GM12878 (cell line): ENCODE measurements around the gene WSCD1. TPM values are rescaled to one million over a fixed set of nuclear protein-coding genes. Genes with fewer than 3 reads are reported as not detected.

Source experiments
- ATAC-seq: fragments of 200-7000 bp; cut with Tn5 transposase; 3 replicates; pipeline ENCODE4 v1.9.1; 2020; ENCODE audit warnings: mild to moderate bottlenecking, moderate library complexity
- BruUV-seq: library from RNA; stranded (reverse); fragments of 400-500 nt; replicated peaks from 2 replicates; lab custom pipeline; 2021; lab: Mats Ljungman, UMichigan
- CTCF ChIA-PET: fragments of 300-600 bp; sonication (Branson Sonifier 250); formaldehyde crosslinking; extraction: SDS; loops from one replicate; lab custom pipeline; 2021; ENCODE audit warnings: inconsistent platforms; lab: Yijun Ruan, JAX
- POLR2A ChIA-PET: fragments of 350-600 bp; formaldehyde crosslinking; extraction: SDS; loops from one replicate; lab custom pipeline; 2021; ENCODE audit warnings: inconsistent platforms; lab: Charles Lee
- RAD21 ChIA-PET: fragments of 300-600 bp; sonication (Branson Sonifier 250); formaldehyde crosslinking; loops from one replicate; lab custom pipeline; 2023; ENCODE audit warnings: antibody characterized with exemption; ENCODE audit not compliant: unreplicated experiment; lab: Charles Lee
- SMC1A ChIA-PET: fragments of 300-600 bp; sonication (Branson Sonifier 250); formaldehyde crosslinking; loops from one replicate; lab custom pipeline; 2023; ENCODE audit not compliant: unreplicated experiment, uncharacterized antibody; lab: Charles Lee
- DNase-seq: peaks from one replicate; pipeline ENCODE4 v3.0.0-alpha.2; 2011; ENCODE audit warnings: low read depth, low spot score
- FAIRE-seq: peaks from 3 replicates; lab custom pipeline; 2011; peaks lifted over from hg19 to GRCh38; lab: Jason Lieb, UNC
- H2AFZ ChIP-seq: 2 replicates; pipeline ENCODE4 v1.6.0; 2011; ENCODE audit warnings: low read depth, low read length, control low read depth; ENCODE audit not compliant: control insufficient read depth
- H3K27ac ChIP-seq: 2 replicates; pipeline ENCODE4 v1.5.1; 2011; ENCODE audit warnings: control low read depth; ENCODE audit not compliant: control insufficient read depth, insufficient read depth
- H3K27me3 ChIP-seq, 2 experiments: replicated peaks in 1 of 2; 2 replicates each; pipeline versions ENCODE4 v1.6.0 to v1.6.1; 2011; ENCODE audit warnings: low read length in 1 of 2; ENCODE audit not compliant: control insufficient read depth in 2 of 2, insufficient read depth in 2 of 2
- H3K36me3 ChIP-seq, 2 experiments: 2 replicates each; pipeline ENCODE4 v1.5.1; 2011; ENCODE audit warnings: low read length in 1 of 2; ENCODE audit not compliant: control insufficient read depth in 2 of 2, insufficient read depth in 2 of 2
- H3K4me1 ChIP-seq: 2 replicates; pipeline ENCODE4 v1.6.1; 2011; ENCODE audit warnings: mild to moderate bottlenecking, low read length, moderate library complexity, mixed read lengths; ENCODE audit not compliant: control insufficient read depth, insufficient read depth
- H3K4me2 ChIP-seq: 2 replicates; pipeline ENCODE4 v1.6.0; 2011; ENCODE audit warnings: control low read depth; ENCODE audit not compliant: control insufficient read depth, insufficient read depth
- H3K4me3 ChIP-seq: fragments of 200-600 bp; sonication (generic); 2 replicates; pipeline ENCODE4 v1.5.1; 2016
- H3K79me2 ChIP-seq: 2 replicates; pipeline ENCODE4 v1.6.0; 2011; ENCODE audit warnings: low read length; ENCODE audit not compliant: control insufficient read depth, insufficient read depth
- H3K9ac ChIP-seq: 2 replicates; pipeline ENCODE4 v1.8.0; 2011; ENCODE audit warnings: low read length, control low read depth, mixed read lengths; ENCODE audit not compliant: control insufficient read depth, insufficient read depth
- H3K9me3 ChIP-seq: replicated peaks from 3 replicates; pipeline ENCODE4 v1.5.1; 2011; ENCODE audit warnings: mild to moderate bottlenecking, low read length; ENCODE audit not compliant: control insufficient read depth, insufficient read depth
- H4K20me1 ChIP-seq: 2 replicates; pipeline ENCODE4 v1.6.0; 2011; ENCODE audit not compliant: control insufficient read depth, insufficient read depth
- BRCA1 ChIP-seq: IDR thresholded peaks from 2 replicates; pipeline ENCODE4 v1.6.1; 2011; ENCODE audit warnings: low read depth, low read length, improper control_type of control experiment
- E2F8 ChIP-seq: fragments of 450-650 bp; IDR thresholded peaks from 2 replicates; pipeline ENCODE4 v1.6.1; 2018; ENCODE audit warnings: mild to moderate bottlenecking, low read depth, moderate library complexity; ENCODE audit not compliant: partially characterized antibody
- FOXK2 ChIP-seq: fragments of 450-650 bp; IDR thresholded peaks from 2 replicates; pipeline ENCODE4 v1.6.1; 2017; ENCODE audit warnings: mild to moderate bottlenecking, moderate library complexity
- IKZF1 ChIP-seq: fragments of 450-650 bp; conservative IDR thresholded peaks from 2 replicates; pipeline ENCODE4 v1.6.1; 2017; ENCODE audit warnings: antibody characterized with exemption, mild to moderate bottlenecking
- KAT2A ChIP-seq: conservative IDR thresholded peaks from 2 replicates; pipeline ENCODE4 v1.6.1; 2011; ENCODE audit warnings: low read depth, low read length; ENCODE audit not compliant: control insufficient read depth
- MXI1 ChIP-seq: fragments of 150-350 bp; IDR thresholded peaks from 2 replicates; pipeline ENCODE4 v1.6.1; 2011; ENCODE audit warnings: low read depth, mild to moderate bottlenecking, inconsistent platforms, low read length, improper control_type of control experiment
- PAX8 ChIP-seq: fragments of 450-650 bp; IDR thresholded peaks from 2 replicates; pipeline ENCODE4 v1.6.1; 2017; ENCODE audit warnings: mild to moderate bottlenecking, moderate library complexity
- RAD21 ChIP-seq: IDR thresholded peaks from 2 replicates; pipeline ENCODE4 v1.6.1; 2011; ENCODE audit warnings: mild to moderate bottlenecking, low read depth, low read length, moderate library complexity; ENCODE audit not compliant: insufficient read depth
- RBBP5 ChIP-seq: fragments of 200-600 bp; sonication (generic); conservative IDR thresholded peaks from 2 replicates; pipeline ENCODE4 v1.6.1; 2016
- REST ChIP-seq: IDR thresholded peaks from 2 replicates; pipeline ENCODE4 v1.6.1; 2012; ENCODE audit warnings: mild to moderate bottlenecking, low read depth, low read length
- SMAD1 ChIP-seq: fragments of 450-650 bp; IDR thresholded peaks from 2 replicates; pipeline ENCODE4 v1.6.1; 2018; ENCODE audit warnings: mild to moderate bottlenecking, low read depth; ENCODE audit not compliant: partially characterized antibody
- SMARCA5 ChIP-seq: fragments of 450-650 bp; IDR thresholded peaks from 2 replicates; pipeline ENCODE4 v1.6.1; 2017; ENCODE audit warnings: mild to moderate bottlenecking
- SUPT20H ChIP-seq: IDR thresholded peaks from 2 replicates; pipeline ENCODE4 v1.6.1; 2011; ENCODE audit warnings: low read depth, mild to moderate bottlenecking, low read length, moderate library complexity, borderline replicate concordance; ENCODE audit not compliant: control insufficient read depth
- USF2 ChIP-seq: IDR thresholded peaks from 2 replicates; pipeline ENCODE4 v1.6.1; 2011; ENCODE audit warnings: low read depth, low read length, improper control_type of control experiment, borderline replicate concordance
- ZBED1 ChIP-seq: IDR thresholded peaks from 2 replicates; pipeline ENCODE4 v1.6.1; 2016; ENCODE audit warnings: borderline replicate concordance
- ZNF24 ChIP-seq: fragments of 450-650 bp; IDR thresholded peaks from 2 replicates; pipeline ENCODE4 v1.6.1; 2017; ENCODE audit warnings: antibody characterized with exemption, mild to moderate bottlenecking
- ZSCAN29 ChIP-seq: fragments of 450-650 bp; IDR thresholded peaks from 2 replicates; pipeline ENCODE4 v1.6.1; 2017; ENCODE audit warnings: mild to moderate bottlenecking, moderate library complexity
- WGBS: methylation state at CpG from one replicate; pipeline ENCODE4 v1.1.6; 2016; ENCODE audit warnings: low lambda C conversion rate; ENCODE audit not compliant: insufficient replicate concordance, insufficient coverage; ENCODE audit errors: missing lambda C conversion rate; 5-methylcytosine and 5-hydroxymethylcytosine counted together
- in situ Hi-C: fragments of 300-500 bp; cut with MboI; formaldehyde crosslinking; loops from 9 replicates; pipeline ENCODE4 v1.14.3; 2018; ENCODE audit warnings: mixed read lengths
- intact Hi-C: fragments of 100-400 bp; cut with micrococcal nuclease; formaldehyde crosslinking; loops from one replicate; pipeline ENCODE4 v1.14.2; 2022; ENCODE audit not compliant: unreplicated experiment
- polyA plus RNA-seq, 11 experiments: library from polyadenylated mRNA; depleted of rRNA in 4 of 11; unstranded in 6 of 11; stranded (reverse) in 5 of 11; fragments of >200 nt; fragmentation: Nextera tagmentation in 4 of 11; fragmentation: Illumina TruSeq in 1 of 11; extraction: Ambion mirVana in 4 of 11; extraction: Trizol in 1 of 11; gene quantifications; 1 replicate in 1 of 11; 2 replicates in 10 of 11; pipeline versions ENCODE4 v1.2.1 to v1.2.3, GENCODE V29; 2011 to 2016; ENCODE audit warnings: inconsistent platforms in 2 of 11, missing spikeins in 2 of 11, low read depth in 1 of 11
- total RNA-seq, 4 experiments: library from RNA; depleted of rRNA in 3 of 4; stranded (reverse); fragments of >200 nt in 3 of 4; fragmentation: Illumina TruSeq in 1 of 4; extraction: Trizol in 1 of 4; gene quantifications; 2 replicates each; pipeline versions ENCODE4 v1.2.1 to v1.2.3, GENCODE V29; 2013 to 2021

The WSCD1 gene
- total and polyA plus RNA-seq, 10 of the 15 experiments (the other 5 are each of a cell fraction or from before 2014, with no cell fraction given), result 0.01 to 0.16 TPM; not detected in 8

GRCh38 chr17:6059406-6059805, 10.8 kb upstream of the WSCD1 start:
- no peaks in the 10 kb centered on the region for H4K20me1 ChIP-seq
- TF ChIP-seq BRCA1 (no peak), FOXK2 (no peak), USF2 (no peak), ZSCAN29 (no peak), REST (no peak), SUPT20H (no peak), PAX8 (no peak), ZBED1 (no peak), RBBP5 (no peak), ZNF24 (no peak), KAT2A (no peak), E2F8 (no peak), IKZF1 (no peak), RAD21 (no peak), MXI1 (no peak), SMARCA5 (no peak), SMAD1 (no peak)
- TF ChIP-seq, all 136 proteins: peak for 0
- POLR2A ChIA-PET, result no interaction called here
- intact Hi-C loops (no loop called here), in situ Hi-C loops (no loop called here)
- ATAC-seq (no peak), DNase-seq (no peak), FAIRE-seq (no peak)
- WGBS, result 36% methylated on average over 8 of the region's 8 CpGs
- Histone ChIP-seq H3K27ac (no peak overlapping the region), H3K9ac (no peak overlapping the region), H3K9me3 (no peaks in the 10 kb centered on the region), H3K36me3 (no peaks in the 10 kb centered on the region), H2AFZ (no peak overlapping the region), H3K4me3 (no peak overlapping the region), H3K79me2 (no peaks in the 10 kb centered on the region), H3K27me3 (peaks cover 0 to 4% of the 10 kb centered on the region in 2 experiments; a peak in 1 of 4 replicates), H3K4me2 (no peak overlapping the region), H3K4me1 (no peaks in the 10 kb centered on the region)
- RAD21 ChIA-PET, result no interaction called here
- SMC1A ChIA-PET, result no interaction called here
- CTCF ChIA-PET, result no interaction called here
- no TSS peak for BruUV-seq
